K562 (cell line): ENCODE results near the gene PACS1. TPM values are rescaled to one million over a fixed set of nuclear protein-coding genes. Genes with fewer than 3 reads are reported as not detected.

Source experiments
- BRD4 ChIP-seq: fragments of 200-600 bp; sonication (generic); IDR thresholded peaks from 2 replicates; pipeline ENCODE4 v1.6.1; 2017; ENCODE audit warnings: inconsistent platforms
- CREB1 ChIP-seq, 2 experiments: sonication (generic) in 1 of 2; formaldehyde crosslinking in 1 of 2; IDR thresholded peaks; 2 replicates each; pipeline versions ENCODE4 v1.6.1 to v1.8.0; 2012 to 2022; ENCODE audit warnings: inconsistent platforms in 1 of 2, mild to moderate bottlenecking in 1 of 2, missing genetic modification reagents in 1 of 2, moderate library complexity in 1 of 2
- CTBP1 ChIP-seq: fragments of 450-650 bp; IDR thresholded peaks from 2 replicates; pipeline ENCODE4 v1.6.1; 2016; ENCODE audit warnings: borderline replicate concordance
- CTCF ChIP-seq, 3 experiments: IDR thresholded peaks in 2 of 3; conservative IDR thresholded peaks in 1 of 3; 2 replicates each; pipeline ENCODE4 v1.5.1; 2011 to 2012; ENCODE audit warnings: low read length in 3 of 3, mild to moderate bottlenecking in 3 of 3, control low read depth in 2 of 3, improper control_type of control experiment in 1 of 3, inconsistent platforms in 1 of 3, low read depth in 1 of 3, mixed read lengths in 1 of 3, moderate library complexity in 1 of 3; ENCODE audit not compliant: insufficient read depth in 2 of 3
- CXXC5 ChIP-seq: fragments of 250-450 bp; sonication (Bioruptor Pico); IDR thresholded peaks from 2 replicates; pipeline ENCODE4 v1.8.0; 2022; ENCODE audit warnings: inconsistent platforms, mild to moderate bottlenecking, moderate library complexity
- DPF2 ChIP-seq: fragments of 450-650 bp; IDR thresholded peaks from 2 replicates; pipeline ENCODE4 v1.6.1; 2016
- HDAC1 ChIP-seq, 2 experiments: fragments of 450-650 bp; IDR thresholded peaks; 2 replicates each; pipeline ENCODE4 v1.6.1; 2016 to 2017; ENCODE audit warnings: inconsistent platforms in 1 of 2, mild to moderate bottlenecking in 1 of 2, moderate library complexity in 1 of 2
- HDAC6 ChIP-seq: IDR thresholded peaks from 2 replicates; pipeline ENCODE4 v1.6.1; 2012; ENCODE audit warnings: low read depth, mild to moderate bottlenecking, control low read depth, inconsistent platforms, low read length, moderate library complexity
- MXI1 ChIP-seq: IDR thresholded peaks from 2 replicates; pipeline ENCODE4 v1.6.1; 2011; ENCODE audit warnings: low read depth, mild to moderate bottlenecking, improper control_type of control experiment, low read length
- NELFE ChIP-seq: IDR thresholded peaks from 2 replicates; pipeline ENCODE4 v1.6.1; 2011; ENCODE audit warnings: mild to moderate bottlenecking; ENCODE audit not compliant: insufficient read depth, insufficient read length
- NFRKB ChIP-seq: fragments of 450-650 bp; IDR thresholded peaks from 2 replicates; pipeline ENCODE4 v1.6.1; 2016; ENCODE audit warnings: low read depth
- NR2C2 ChIP-seq, 2 experiments: fragments of 200-800 bp in 1 of 2; sonication (Bioruptor generic) in 1 of 2; sonication (generic) in 1 of 2; formaldehyde crosslinking in 1 of 2; IDR thresholded peaks; 2 replicates each; pipeline versions ENCODE4 v1.6.1 to v1.8.0; 2016 to 2022; ENCODE audit warnings: mild to moderate bottlenecking in 1 of 2, missing compliant biosample characterization in 1 of 2, missing genetic modification characterization in 1 of 2, missing genetic modification reagents in 1 of 2
- RBFOX2 ChIP-seq: fragments of 200-400 bp; formaldehyde crosslinking; IDR thresholded peaks from 2 replicates; pipeline ENCODE4 v1.6.1; 2017; ENCODE audit warnings: low read depth, mild to moderate bottlenecking, low read length, moderate library complexity
- SIN3A ChIP-seq, 2 experiments: fragments of 150-350 bp in 1 of 2; IDR thresholded peaks; 2 replicates each; pipeline ENCODE4 v1.6.1; 2011 to 2016; ENCODE audit warnings: borderline replicate concordance in 2 of 2, low read depth in 2 of 2, low read length in 2 of 2, mild to moderate bottlenecking in 2 of 2, moderate library complexity in 2 of 2; ENCODE audit not compliant: control insufficient read depth in 1 of 2
- SPI1 ChIP-seq: IDR thresholded peaks from 2 replicates; pipeline ENCODE4 v1.6.1; 2011; ENCODE audit warnings: low read depth, low read length, control low read depth, borderline replicate concordance
- TEAD4 ChIP-seq, 2 experiments: sonication (generic) in 1 of 2; formaldehyde crosslinking in 1 of 2; IDR thresholded peaks; 2 replicates each; pipeline versions ENCODE4 v1.6.1 to v1.8.0; 2012 to 2022; ENCODE audit warnings: borderline replicate concordance in 1 of 2, inconsistent platforms in 1 of 2, low read length in 1 of 2, mild to moderate bottlenecking in 1 of 2, missing genetic modification reagents in 1 of 2
- ZNF449 ChIP-seq: fragments of 250-450 bp; sonication (Bioruptor Pico); IDR thresholded peaks from 2 replicates; pipeline ENCODE4 v1.8.0; 2022; ENCODE audit warnings: moderate library complexity, mild to moderate bottlenecking, inconsistent platforms
- ZNF511 ChIP-seq: sonication (generic); formaldehyde crosslinking; IDR thresholded peaks from 2 replicates; pipeline ENCODE4 v1.8.0; 2022; ENCODE audit warnings: mild to moderate bottlenecking, missing genetic modification reagents
- ZNF766 ChIP-seq: fragments of 200-800 bp; sonication (Bioruptor generic); conservative IDR thresholded peaks from 2 replicates; pipeline ENCODE4 v1.6.1; 2016; ENCODE audit warnings: missing genetic modification characterization, missing compliant biosample characterization
- polyA plus RNA-seq, 8 experiments: library from polyadenylated mRNA; depleted of rRNA in 4 of 8; stranded (reverse) in 5 of 8; unstranded in 3 of 8; fragments of >200 nt; fragmentation: Nextera tagmentation in 2 of 8; fragmentation: Illumina TruSeq in 1 of 8; extraction: Ambion mirVana in 2 of 8; extraction: Trizol in 1 of 8; gene quantifications; 2 replicates each; pipeline versions ENCODE4 v1.2.1 to v1.2.3, GENCODE V29; 2011 to 2014; ENCODE audit warnings: inconsistent platforms in 1 of 8, missing spikeins in 1 of 8
- total RNA-seq, 7 experiments: library from RNA; depleted of rRNA in 6 of 7; stranded (reverse); fragments of >200 nt in 6 of 7; fragmentation: Illumina TruSeq in 2 of 7; extraction: Trizol in 2 of 7; gene quantifications; 2 replicates each; pipeline versions ENCODE4 v1.2.1 to v1.2.3, GENCODE V29; 2011 to 2021; ENCODE audit warnings: low replicate concordance in 1 of 7
- TF ChIP-seq, protein P1 (sequence below): sonication (generic); IDR thresholded peaks from 2 replicates; pipeline ENCODE4 v1.6.1; 2016

The PACS1 gene
- total and polyA plus RNA-seq, 9 of the 15 experiments (the other 6 are each of a cell fraction or from before 2014, with no cell fraction given), result 0.34 to 28.1 (median 8.5) TPM

- no peak for TF ChIP-seq NR2C2 (CRISPR knock-in tag; IDR thresholded peaks at IDR 0.05)
- TF ChIP-seq NR2C2 (tag; IDR thresholded peaks at IDR 0.05), result peak; percentile 78; the same call in 1 of the 2 replicates
- 0 out of 2 replicates have a peak, but pooled peaks have one; percentile 42 for TF ChIP-seq NFRKB
- peak in 1 of 2 experiments; percentile 16; a peak in 1 of 4 replicates for TF ChIP-seq HDAC1 (IDR thresholded peaks at IDR 0.05)
- TF ChIP-seq, protein P1, sequence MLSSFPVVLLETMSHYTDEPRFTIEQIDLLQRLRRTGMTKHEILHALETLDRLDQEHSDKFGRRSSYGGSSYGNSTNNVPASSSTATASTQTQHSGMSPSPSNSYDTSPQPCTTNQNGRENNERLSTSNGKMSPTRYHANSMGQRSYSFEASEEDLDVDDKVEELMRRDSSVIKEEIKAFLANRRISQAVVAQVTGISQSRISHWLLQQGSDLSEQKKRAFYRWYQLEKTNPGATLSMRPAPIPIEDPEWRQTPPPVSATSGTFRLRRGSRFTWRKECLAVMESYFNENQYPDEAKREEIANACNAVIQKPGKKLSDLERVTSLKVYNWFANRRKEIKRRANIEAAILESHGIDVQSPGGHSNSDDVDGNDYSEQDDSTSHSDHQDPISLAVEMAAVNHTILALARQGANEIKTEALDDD, result peak; percentile 63; the same call in 1 of the 2 replicates
- 0 out of 2 replicates have a peak, but pooled peaks have one; percentile 27 for TF ChIP-seq ZNF511 (CRISPR knock-in tag)
- no peak for TF ChIP-seq MXI1
- no peak for TF ChIP-seq NELFE
- TF ChIP-seq BRD4, result peak; percentile 83; the same call in 1 of the 2 replicates
- TF ChIP-seq SIN3A (IDR thresholded peaks at IDR 0.05; ENCODE audit: borderline replicate concordance in 2 of 2, control insufficient read depth in 1 of 2, low read depth in 2 of 2, low read length in 2 of 2), result peak in 1 of 2 experiments; percentile 56; a peak in 2 of 4 replicates
- 0 out of 2 replicates have a peak, but pooled peaks have one; percentile 1 for TF ChIP-seq CXXC5
- TF ChIP-seq DPF2, result 0 out of 2 replicates have a peak, but pooled peaks have one; percentile 38
- TF ChIP-seq CREB1 (IDR thresholded peaks at IDR 0.05), result no peak
- TF ChIP-seq CREB1 (CRISPR knock-in tag; IDR thresholded peaks at IDR 0.05), result no peak
- TF ChIP-seq ZNF766, result 0 out of 2 replicates have a peak, but pooled peaks have one; percentile 48
- TF ChIP-seq CTBP1, result peak; percentile 80
- TF ChIP-seq CTCF (IDR thresholded peaks at IDR 0.05 in 2 of 3, conservative IDR thresholded peaks at IDR 0.05 in 1 of 3; ENCODE audit: insufficient read depth in 2 of 3, low read depth in 1 of 3, low read length in 3 of 3), result peak; percentile 19 to 41 (median 20); a peak in 3 of 6 replicates
- TF ChIP-seq HDAC6, result no peak
- peak; percentile 94 for TF ChIP-seq SPI1
- no peak for TF ChIP-seq TEAD4 (IDR thresholded peaks at IDR 0.05; ENCODE audit: low read length)
- peak; percentile 66; the same call in 1 of the 2 replicates for TF ChIP-seq TEAD4 (CRISPR knock-in tag; IDR thresholded peaks at IDR 0.05; ENCODE audit: borderline replicate concordance)
- TF ChIP-seq RBFOX2, result peak; percentile 49
- TF ChIP-seq ZNF449 (CRISPR knock-in tag), result no peak
Observed at GRCh38 chr11:66268952-66269905, 199.2 kb downstream of the PACS1 start (continued).
